HG02943 (cell line): ENCODE measurements around the gene PTPRN.
"Not testable (repeated sequence)": the region's sequence is repeated elsewhere in the genome, so short reads cannot be mapped to it uniquely, and the experiment has no call there.

Experiments used
- ATAC-seq: cut with Tn5 transposase; IDR thresholded peaks from one replicate; pipeline ENCODE4 v1.9.1; 2021; ENCODE audit warnings: mild to moderate bottlenecking, low read depth, moderate library complexity; ENCODE audit not compliant: unreplicated experiment

Gene PTPRN

GRCh38 chr2:219272356-219272755 is 36.8 kb downstream of the PTPRN start:
- ATAC-seq = no peak

GRCh38 chr2:219271021-219271420 is 38.2 kb downstream of the PTPRN start:
- no peak for ATAC-seq

GRCh38 chr2:219270055-219270372 is 39.2 kb downstream of the PTPRN start:
- no peak for ATAC-seq

- no peak for ATAC-seq
These were observed 39.7 kb downstream of the PTPRN start for GRCh38 chr2:219269362-219270054.

- no peak for ATAC-seq
These were observed 40.9 kb downstream of the PTPRN start for GRCh38 chr2:219268294-219268693.

- no peak for ATAC-seq
These were observed 42.3 kb downstream of the PTPRN start for GRCh38 chr2:219266886-219267285.

GRCh38 chr2:219266232-219266631 is 43.0 kb downstream of the PTPRN start:
- no peak for ATAC-seq

- no peak for ATAC-seq
These were observed 48.0 kb downstream of the PTPRN start for GRCh38 chr2:219261024-219261855.

GRCh38 chr2:219258942-219259341 is 50.3 kb downstream of the PTPRN start:
- not testable (repeated sequence) for ATAC-seq

- ATAC-seq = peak; percentile 23
These were observed 54.5 kb downstream of the PTPRN start for GRCh38 chr2:219254590-219255201.

- ATAC-seq = peak; percentile 42
These were observed 55.2 kb downstream of the PTPRN start, which contains the start of gene TUBA4A for GRCh38 chr2:219253753-219254589. Gene TUBA4A (minus strand): TSS chr2:219253918. CDS start chr2:219253858, 60 bp downstream.

- peak; percentile 16 for ATAC-seq
These were observed 56.1 kb downstream of the PTPRN start, which contains the start of gene TUBA4B for GRCh38 chr2:219252900-219253752. Gene TUBA4B (plus strand): TSS chr2:219253243. CDS start chr2:219253408, 165 bp downstream.

- no peak for ATAC-seq
These were observed 56.7 kb downstream of the PTPRN start for GRCh38 chr2:219252570-219252899.

GRCh38 chr2:219252084-219252483 is 57.1 kb downstream of the PTPRN start:
- ATAC-seq = no peak

GRCh38 chr2:219251656-219252055 is 57.5 kb downstream of the PTPRN start:
- no peak for ATAC-seq

- no peak for ATAC-seq
These were observed 59.0 kb downstream of the PTPRN start for GRCh38 chr2:219250049-219250781.

GRCh38 chr2:219249203-219249980 is 59.8 kb downstream of the PTPRN start:
- peak; percentile 39 for ATAC-seq

- ATAC-seq = no peak
These were observed 60.4 kb downstream of the PTPRN start for GRCh38 chr2:219248845-219249202.
